GM12873 (cell line): ENCODE results near the gene EHMT1.
A peak's percentile ranks its signal among the peaks of the same experiment; 100 is the strongest.

Experiments
- TF ChIP-seq, protein P1 (sequence below): IDR thresholded peaks from 2 replicates; pipeline ENCODE4 v1.5.1; 2012; ENCODE audit warnings: low read depth, mild to moderate bottlenecking, moderate library complexity, low read length, control low read depth; ENCODE audit not compliant: insufficient read depth; ENCODE audit errors: missing control alignments

Gene EHMT1

DNA sequence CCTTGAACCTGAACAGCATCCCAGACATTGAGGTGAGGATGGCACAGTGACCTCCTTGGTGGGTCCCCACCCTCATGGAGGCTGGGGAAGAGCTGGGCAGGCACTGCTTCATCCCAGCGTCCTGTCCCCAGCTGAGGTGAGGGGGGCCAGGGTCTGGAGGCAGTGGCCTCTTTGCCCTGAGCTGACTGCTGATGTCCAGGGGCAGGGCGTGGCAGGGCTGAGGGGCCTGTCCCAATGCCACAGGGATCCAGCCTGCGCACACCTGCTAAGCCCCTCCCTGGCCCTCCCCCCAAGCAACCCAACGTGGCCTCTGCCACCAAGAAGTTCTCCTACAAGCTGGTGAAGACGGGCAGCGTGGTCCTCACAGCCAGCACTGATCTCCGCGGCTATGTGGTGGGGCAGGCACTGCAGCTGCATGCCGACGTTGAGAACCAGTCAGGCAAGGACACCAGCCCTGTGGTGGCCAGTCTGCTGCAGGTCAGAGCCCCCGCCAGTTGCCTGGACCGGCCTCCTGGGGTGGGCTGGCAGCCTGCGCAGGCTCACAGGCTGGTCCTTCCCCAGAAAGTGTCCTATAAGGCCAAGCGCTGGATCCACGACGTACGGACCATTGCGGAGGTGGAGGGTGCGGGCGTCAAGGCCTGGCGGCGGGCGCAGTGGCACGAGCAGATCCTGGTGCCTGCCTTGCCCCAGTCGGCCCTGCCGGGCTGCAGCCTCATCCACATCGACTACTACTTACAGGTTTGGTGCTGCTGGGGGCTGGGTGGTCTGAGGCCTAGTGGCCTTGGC is 4.9 kb upstream of the EHMT1 start:
- TF ChIP-seq, protein P1, sequence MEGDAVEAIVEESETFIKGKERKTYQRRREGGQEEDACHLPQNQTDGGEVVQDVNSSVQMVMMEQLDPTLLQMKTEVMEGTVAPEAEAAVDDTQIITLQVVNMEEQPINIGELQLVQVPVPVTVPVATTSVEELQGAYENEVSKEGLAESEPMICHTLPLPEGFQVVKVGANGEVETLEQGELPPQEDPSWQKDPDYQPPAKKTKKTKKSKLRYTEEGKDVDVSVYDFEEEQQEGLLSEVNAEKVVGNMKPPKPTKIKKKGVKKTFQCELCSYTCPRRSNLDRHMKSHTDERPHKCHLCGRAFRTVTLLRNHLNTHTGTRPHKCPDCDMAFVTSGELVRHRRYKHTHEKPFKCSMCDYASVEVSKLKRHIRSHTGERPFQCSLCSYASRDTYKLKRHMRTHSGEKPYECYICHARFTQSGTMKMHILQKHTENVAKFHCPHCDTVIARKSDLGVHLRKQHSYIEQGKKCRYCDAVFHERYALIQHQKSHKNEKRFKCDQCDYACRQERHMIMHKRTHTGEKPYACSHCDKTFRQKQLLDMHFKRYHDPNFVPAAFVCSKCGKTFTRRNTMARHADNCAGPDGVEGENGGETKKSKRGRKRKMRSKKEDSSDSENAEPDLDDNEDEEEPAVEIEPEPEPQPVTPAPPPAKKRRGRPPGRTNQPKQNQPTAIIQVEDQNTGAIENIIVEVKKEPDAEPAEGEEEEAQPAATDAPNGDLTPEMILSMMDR, result no peak

DNA sequence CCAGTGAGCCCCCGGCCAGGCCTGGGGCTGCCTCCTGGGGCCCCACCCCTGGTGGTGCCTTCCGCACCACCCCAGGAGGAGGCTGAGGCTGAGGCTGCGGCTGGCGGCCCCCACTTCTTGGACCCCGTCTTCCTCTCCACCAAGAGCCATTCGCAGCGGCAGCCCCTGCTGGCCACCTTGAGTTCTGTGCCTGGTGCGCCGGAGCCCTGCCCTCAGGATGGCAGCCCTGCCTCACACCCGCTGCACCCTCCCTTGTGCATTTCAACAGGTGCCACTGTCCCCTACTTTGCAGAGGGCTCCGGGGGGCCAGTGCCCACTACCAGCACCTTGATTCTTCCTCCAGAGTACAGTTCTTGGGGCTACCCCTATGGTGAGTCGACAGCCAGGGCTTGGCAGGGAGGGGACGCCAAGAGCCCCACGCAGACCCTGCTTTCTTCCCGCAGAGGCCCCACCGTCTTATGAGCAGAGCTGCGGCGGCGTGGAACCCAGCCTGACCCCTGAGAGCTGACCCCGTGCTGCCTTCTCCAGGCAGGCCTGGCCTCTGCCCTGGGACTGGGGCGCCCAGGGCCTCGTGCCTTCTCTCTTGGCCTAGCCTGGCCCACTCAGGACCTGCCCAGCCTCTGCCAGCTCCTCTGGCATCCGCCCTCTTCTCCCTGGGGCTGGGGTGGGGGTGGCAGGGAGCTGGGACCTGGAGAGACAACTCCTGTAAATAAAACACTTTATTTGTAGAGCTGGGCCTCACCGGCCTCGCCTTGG is 4.0 kb upstream of the EHMT1 start:
- TF ChIP-seq, protein P1, result peak; percentile 5

DNA sequence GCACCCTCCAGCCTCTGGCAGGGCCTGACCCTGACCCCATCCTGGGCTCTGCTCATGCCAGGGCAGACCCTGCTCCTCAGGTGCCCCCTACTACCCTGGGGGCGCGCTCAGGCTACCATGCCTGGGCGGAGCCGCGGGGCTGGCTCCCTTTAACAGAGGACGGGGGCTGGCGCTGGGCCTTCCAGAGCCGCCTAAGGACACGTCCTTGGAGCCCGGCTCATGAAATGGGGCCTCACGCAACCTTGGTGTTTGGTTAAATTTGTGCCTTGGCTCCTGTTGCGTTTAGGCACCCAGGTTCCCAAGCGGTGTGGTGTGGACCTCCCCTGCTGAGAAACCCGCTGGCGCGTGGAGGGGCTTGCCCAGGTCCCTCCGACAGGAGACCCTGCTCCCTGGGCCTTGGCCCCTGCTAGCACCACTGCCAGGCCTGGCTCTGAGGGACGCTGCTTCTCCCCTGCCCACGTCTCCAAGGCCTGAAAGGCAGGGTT is 3.4 kb upstream of the EHMT1 start:
- TF ChIP-seq, protein P1, result no peak

DNA sequence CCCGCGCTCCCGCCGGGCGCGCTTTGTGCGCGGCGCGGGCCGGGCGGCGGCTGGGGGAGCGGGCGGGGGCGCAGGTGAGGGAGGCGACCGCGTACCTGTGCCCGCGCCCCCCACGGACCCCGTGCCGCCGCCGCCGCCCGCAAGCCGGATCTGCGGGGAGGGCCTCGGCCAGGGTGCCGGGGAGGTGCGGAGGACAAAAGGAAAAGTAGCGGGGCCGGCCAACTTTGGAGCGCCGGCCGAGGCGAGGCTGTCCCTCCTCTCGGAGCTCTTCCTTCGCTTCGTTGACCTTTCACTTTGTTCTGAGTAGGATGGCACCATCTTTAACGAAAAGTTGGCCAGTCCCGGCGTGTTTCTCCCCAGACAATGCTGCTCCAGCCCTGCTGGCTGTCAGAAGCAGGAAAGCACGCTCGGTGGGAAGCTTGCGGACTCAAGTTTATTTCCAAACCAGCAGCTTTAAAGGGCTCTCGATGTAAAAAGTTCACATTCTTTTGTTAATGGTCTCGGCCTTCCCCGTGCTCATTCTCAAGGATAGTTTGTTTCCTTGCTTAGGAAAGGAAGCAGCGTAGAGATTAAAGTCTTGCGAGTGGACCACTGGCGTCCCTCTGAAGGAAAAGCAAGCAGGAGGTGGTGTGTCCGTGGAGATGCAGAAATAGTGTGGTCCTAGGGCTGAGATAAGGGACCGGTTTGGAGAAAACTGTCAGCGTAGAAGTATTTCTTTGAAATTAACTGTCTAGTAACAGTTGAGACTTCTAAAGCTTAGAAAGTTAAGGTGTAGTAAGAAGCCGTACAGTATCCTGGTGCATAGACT is 639 bp downstream of the EHMT1 start:
- TF ChIP-seq, protein P1, result no peak

DNA sequence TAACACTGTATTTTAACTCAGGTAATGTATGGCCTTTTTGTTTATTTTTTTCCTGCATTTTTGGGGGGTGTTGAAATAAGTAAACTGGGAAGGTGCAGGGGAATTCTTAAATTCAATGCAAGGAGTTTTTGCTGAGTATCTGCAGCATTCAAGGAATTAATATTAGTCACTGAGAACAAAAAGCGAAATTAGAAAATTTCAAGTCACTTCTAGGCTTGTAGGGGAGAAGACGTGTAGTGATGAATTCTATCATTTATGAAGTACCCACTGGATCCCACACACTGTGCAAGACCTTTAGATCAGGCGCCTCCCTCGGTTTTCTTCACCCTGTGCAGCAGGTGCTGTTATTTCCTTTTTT is 1.2 kb downstream of the EHMT1 start:
- TF ChIP-seq, protein P1, result no peak

DNA sequence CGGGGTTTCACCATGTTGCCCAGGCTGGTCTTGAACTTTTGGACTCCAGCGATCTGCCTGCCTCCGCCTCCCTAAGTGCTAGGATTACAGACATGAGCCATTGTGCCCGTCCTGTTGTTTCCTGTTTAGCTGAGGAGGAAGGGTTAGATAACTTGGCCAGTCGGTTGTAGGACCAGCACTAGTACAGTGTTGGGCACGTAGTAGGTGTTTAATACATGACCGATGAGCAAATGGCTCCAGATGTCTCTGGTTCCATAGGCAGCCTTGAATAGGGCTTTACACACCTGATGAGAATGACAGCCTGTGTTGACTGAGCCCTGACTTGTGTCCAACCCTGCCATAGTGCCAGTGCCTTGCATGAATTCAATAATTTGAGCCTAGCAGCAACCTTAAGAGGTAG is 1.8 kb downstream of the EHMT1 start:
- TF ChIP-seq, protein P1, result no peak
